ENCODE measurements around the gene PLAU.

- TF ChIP-seq CTCF (IDR thresholded peaks at IDR 0.05; ENCODE audit: low read length) (no peak), EZH2 (optimal IDR thresholded peaks at IDR 0.05; ENCODE audit: low read depth, low read length) (no peak), EZH2phosphoT487 (IDR thresholded peaks at IDR 0.05; ENCODE audit: low read length) (no peak)
These were observed 44.8 kb downstream of the PLAU start for GRCh38 chr10:73955719-73956118.

Measured in MM.1S (cell line).